Inflammatory macrophage treated with lipopolysaccharide for 1 hour (primary cell): ENCODE results near the gene WBP4.
A peak's percentile ranks its signal among the peaks of the same experiment; 100 is the strongest.

ENCODE experiments used
- DNase-seq, 2 donors: peaks; one replicate each; pipeline ENCODE4 v3.0.0-alpha.2; 2020 to 2022

The WBP4 gene

DNA sequence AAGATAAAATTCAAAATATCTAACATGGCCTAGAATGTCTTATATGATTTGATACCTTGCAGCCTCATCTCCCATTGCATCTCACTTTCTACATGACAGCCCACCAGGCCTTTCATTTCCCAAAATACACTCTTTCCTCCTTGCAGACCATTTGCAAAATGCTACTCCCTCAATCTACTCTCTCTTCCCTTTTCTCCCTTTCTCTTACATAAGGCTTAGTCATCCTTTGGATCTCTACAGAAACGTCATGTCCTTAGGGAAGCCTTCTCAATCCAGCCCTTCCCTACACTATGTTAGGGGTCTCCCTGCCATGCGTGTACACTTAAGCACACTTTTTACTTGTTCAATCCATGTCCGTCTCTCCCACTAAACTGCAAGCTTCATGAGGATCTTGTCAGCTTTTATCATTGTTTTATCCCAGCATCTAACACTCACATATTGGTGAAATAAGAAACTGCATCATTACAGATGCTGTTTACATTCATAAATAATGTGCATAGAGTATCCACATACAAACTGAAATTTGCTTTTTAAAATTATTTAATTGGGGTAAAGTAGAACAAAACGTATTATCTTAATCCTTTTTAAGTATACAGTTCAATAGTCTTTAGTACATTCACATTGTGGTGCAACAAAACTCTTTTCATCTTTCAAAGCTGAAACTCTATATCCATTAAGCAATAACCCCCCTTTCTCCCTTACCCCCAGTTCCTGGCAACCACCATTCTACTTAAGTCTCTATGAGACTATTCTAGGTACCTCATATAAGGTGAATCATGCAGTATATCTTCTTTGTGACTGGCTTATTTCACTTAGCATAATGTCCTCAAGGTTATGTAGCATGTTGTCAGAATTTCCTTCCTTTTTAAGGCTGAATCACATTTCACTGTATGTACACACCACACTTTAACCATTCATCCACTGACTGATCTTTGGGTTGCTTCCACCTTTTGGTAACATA lies 11.5 kb upstream of the WBP4 start:
- peak; percentile 71 to 75 for DNase-seq

DNA sequence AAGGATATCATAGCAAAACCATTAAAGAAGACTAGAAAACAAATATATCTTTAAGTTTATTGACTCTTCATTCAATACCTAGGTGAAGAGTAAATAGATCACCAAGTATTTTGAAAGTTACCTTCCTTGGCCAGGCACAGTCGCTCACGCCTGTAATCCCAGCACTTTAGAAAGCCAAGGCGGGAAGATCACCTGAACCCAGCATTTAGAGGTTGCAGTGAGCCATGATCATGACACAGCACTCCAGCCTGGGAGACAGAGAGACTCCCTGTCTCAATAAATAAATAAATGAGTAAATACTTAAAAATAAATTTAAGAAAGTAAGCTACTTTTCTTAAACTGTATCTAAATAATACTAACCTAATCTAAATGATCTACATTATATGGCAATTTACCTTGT lies 8.9 kb upstream of the WBP4 start:
- no peak for DNase-seq

DNA sequence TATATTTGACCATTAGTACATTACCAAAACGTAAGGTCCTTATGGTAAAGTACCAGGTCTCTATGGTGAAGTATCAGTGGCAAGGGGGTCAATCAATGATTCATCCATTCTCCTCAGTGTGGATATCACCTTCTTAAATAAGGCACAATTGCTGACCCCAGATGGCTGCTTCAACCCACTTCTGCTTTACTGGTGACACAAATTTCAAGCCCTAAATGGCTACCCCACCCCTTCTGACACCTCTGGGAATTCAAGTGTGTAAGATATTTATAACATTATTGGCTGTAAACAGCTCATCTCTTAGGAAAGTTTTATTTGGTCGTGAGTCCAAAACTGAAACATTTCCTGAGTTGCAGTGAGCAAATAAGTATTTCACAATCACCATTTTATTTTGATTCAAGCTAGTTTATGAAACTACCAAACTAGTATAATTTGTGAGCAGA lies 7.9 kb upstream of the WBP4 start:
- DNase-seq, result peak; percentile 74 to 89

DNA sequence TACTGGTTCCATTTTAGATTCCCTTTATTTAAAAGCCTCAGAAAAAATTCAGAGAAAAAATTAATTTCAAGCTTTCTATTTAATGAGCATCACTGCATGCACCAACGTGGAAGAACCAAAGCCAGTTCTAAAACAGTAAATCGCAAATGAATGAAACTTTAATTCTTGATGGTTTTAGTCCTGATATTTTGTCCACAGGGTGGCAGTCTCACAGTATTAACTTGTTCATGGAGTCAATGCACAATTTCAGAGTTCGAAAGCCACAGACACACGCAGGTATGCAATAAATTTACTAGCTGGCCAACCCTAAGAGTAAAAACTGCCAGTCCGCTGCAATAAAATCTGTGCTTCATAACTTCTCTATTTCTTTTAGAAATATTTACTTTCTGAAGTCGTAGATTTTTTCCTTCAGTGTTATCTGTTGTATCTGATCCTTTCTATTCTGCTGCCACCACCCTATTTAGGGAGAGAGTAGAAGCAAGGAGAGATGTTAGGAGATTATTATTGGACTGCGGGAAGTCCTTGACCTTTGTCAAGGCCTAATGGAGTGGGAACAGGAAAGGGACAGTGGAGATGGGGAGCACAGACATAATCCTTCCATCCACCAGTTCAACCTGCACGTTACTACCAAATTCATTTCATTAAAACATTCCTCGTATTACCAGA lies 7.0 kb upstream of the WBP4 start:
- peak in 1 of 2 donors; percentile 65 for DNase-seq

DNA sequence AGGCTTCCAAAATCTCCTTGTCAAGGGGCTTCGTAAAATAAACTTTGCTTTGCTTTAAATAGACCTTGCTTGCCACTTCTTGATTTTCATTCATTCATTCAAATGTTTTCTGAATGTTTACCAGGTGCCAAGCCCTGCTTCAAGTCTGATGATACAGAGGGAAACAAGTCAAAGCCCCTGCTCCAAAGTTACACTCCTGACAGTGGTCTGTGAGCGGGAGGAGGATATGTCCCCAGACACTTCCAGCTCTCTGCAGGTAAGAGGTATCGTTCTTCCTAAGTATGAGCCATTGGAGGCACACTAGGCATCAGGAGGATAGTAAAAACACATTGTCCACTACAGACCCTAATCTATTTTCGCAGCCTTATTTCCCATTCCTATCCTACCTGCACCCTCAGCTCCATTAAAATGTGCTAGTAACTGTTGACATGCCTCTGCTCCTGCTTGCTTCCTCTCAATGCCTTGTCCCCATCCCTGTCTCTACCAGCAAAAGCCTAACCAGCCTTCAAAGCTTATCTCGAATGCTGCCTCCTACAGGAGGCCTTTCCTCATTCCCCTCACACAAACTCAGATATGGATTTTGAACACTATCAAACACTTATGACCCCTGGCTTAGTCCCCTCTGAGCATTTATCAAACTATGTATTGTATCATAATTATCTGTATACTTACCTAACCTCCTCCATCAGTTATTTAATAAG lies 6.2 kb upstream of the WBP4 start:
- DNase-seq, result no peak

DNA sequence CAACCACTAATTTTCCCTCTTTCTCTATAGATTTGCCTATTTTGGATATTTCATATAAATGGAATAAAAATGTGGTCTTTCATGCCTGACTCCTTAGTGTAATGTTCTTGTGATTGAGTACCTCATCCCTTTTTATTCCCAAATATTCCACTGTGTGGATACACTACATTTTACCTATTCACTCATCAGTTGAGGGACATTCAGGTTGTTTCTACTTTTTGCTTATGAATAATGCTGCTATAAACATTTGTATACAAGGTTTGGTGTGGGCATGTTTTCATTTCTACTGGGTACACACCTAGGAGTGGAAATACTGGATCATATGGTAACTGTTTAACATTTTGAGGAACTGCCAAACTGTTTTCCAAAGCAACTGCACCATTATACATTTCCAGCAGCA lies 5.1 kb upstream of the WBP4 start:
- DNase-seq, result no peak

DNA sequence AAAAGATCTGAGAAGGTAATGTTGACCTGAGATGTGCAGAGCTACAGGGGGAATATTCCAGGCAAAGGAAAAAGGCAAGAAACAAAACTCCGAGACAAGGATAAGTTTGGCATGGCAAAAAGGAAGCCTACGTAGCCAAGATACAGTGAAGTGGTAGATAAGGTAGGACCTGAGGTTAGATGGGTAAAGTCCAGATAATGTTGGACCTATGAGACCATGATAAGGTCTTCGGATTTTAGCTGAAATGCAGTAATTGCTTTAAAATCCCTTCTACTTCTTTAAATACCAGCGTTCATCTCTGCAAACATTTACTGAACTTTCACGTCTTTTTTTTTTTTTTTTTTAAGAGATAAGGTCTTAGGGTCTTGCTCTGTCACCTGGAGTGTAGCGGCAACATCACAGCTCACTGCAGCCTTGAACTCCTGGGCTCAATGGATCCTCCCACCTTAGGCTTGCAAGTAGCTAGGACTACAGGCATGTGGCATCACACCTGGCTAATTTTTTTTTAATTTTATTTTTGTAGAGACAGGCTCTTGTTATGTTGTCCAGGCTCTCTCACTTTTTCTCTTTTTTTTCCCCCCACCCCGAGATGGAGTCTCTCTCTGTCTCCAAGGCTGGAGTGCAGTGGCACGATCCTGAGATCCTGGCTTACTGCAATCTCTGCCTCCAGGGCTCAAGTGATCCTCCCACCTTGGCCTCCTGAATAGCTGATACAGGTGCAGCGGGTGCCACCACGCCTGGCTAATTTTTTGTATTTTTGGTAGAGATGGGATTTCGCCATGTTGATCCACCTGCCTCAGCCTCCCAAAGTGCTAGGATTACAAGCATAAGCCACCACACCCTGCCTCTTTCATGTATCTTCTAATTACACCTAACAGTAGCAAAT lies 4.2 kb upstream of the WBP4 start:
- DNase-seq, result no peak

DNA sequence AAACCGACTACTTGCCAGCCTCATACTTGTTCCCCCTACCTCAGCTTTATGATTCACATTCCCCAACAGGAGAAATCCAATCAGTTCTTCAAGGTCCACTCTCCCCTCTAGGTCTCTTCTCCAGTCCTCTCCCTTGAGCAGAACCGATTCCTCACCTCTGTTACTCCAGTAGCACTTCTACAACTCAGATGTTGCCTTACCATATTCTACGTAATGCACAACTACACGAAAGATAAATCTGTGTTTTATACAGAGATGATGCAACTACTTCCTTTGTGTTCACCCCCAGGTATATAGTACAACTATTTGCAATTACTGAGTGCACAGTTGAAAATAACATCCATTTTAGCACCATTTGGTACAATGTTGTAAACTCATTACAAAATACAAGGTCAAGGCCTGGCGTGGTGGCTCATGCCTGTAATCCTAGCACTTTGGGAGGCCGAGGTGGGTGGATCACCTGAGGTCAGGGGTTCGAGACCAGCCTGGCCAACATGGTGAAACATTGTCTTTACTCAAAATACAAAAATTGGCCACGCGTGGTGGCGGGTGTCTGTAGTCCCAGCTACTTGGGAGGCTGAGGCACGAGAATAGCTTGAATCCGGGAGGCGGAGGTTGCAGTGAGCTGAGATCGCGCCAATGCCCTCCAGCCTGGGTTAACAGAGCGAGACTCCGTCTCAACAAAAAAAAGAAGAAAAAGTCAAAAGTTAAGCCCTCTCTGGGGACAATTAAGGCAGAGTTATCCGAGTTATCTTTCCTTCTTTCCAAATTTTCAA lies 2.8 kb upstream of the WBP4 start:
- DNase-seq, result no peak

DNA sequence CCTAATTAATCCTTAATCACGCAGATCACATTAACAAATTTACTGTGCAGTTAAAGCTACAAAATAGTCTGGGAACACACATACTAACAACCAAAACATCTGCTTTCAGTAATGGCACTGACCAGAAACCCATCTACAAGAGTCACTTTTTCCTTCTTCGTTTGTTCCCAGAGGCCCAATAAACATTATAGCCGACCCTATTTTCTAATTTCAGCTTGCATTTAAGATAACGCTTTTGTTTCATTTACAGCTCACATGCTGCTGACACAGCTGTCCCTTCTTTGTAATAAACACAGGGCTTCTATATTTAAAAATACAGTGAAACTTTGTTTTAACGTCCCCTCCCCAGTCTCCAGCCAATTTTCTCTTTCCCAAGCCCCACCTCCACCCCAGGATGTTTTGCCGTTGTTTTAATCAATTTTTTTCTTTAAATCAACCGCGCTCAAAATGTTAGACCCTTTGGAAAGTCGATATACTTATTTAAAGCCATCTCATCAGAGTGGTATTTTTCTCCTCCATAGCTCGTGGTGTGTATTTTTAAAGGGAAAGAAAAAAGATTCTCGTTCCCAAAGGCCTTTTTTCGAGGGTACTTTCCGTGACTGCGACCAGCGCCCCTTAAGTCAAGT lies 1.7 kb upstream of the WBP4 start:
- DNase-seq, result no peak

DNA sequence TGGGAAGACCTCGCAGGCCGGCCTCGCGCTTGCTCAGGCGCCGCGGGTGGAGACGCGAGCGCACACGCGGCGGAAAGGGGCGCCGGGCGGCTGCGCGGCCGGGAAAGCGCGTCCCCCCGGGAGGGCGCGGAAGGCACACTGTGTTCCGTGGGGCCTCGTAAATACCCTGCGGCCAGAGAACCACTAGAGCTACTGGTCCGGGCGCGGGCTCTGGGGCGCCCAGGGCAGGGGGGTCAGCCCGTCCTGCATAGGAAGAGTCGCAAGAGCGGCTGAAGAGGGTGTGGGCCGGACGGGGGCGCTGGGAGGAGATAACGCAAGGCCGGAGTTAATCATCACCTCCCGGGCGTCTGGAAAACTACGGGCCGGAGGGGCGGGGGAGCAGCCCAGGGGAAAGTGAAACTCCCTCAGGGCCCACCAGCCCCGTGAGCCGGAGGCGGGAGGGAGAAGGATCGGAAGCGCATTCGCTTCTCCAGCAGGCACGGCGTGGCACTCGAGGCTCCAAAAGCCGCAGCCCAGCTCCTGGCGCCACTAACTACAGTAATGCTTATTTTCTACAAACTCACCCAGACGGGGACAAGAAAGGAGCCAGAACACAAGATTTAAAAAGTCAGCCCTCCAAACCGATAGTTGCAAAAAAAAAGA lies 1.1 kb upstream of the WBP4 start:
- peak; percentile 94 to 98 for DNase-seq

DNA sequence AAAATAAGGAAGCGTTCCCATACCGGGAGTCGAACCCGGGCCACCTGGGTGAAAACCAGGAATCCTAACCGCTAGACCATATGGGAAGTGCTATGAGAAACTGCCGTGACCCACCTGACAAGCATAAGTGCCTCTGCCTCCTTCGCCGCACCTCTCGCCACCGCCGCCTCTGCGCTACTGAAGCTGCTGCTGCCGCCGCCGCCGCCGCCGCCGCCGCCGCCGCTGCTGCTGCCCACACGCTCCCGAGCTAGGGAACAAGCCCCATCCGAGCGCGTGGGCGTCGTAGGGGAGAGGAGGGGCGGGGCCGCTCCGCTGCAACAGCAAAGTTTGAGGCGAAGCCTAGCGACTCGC lies 610 bp upstream of the WBP4 start:
- peak; percentile 93 to 95 for DNase-seq

DNA sequence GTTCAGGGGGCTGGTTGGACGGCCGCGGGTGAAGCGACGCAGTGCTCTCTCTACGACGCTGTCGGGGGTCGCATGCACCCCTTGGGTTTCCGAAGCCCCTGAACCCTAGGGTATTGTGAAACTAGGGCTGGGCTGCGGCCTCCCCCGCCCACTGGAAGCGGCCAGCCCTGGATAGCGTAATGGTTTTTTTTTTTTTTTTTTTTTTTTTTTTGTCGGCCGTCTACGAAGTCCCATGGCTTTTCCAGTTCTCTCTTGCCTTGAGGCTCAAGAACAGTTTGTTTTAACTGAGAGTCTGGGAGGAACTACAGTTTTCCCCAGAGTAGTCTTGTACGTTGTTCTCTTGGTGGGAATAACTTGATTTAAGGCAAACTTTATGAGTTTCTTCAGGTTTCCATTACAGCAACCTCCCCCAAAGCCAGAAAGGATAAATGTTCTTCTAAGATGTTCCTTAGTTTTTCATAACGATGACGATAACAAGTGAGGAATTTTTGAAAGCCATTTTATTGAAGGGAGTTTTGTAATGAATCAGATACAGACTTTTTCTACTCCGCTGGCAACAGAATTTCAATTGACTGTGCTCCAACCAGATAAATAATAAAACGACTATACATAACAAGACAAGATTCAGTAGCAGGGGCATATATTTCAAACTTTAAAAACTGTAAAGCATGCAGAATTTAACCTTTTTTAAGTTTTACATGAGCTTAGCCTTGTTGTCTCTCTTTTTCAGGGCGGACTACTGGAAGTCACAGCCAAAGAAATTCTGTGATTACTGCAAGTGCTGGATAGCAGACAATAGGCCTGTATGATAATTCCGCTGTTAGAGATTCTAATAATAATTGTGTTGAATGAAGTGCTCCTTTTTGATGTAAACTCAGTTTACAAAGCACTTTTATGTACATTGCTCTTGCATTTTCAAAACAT lies 867 bp downstream of the WBP4 start:
- peak; percentile 85 to 86 for DNase-seq

DNA sequence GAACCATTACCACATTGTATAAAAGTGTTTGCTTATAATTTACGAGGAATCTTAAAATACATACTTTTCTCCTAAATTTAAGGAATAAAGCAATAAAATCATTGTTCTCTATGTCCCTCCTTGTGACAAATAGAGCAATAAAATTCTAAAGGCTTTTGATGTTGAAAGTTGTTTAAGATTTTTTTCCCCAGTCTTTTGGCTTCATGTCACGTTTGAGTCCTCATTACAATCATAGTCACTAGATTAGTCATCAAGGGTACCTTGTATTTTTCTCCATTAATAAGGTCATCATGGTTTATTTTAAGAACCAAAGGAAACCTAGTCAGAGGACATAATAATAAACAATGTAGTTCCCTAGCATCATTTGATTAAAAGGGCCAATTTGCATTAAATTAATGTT lies 3.2 kb downstream of the WBP4 start:
- DNase-seq, result no peak

DNA sequence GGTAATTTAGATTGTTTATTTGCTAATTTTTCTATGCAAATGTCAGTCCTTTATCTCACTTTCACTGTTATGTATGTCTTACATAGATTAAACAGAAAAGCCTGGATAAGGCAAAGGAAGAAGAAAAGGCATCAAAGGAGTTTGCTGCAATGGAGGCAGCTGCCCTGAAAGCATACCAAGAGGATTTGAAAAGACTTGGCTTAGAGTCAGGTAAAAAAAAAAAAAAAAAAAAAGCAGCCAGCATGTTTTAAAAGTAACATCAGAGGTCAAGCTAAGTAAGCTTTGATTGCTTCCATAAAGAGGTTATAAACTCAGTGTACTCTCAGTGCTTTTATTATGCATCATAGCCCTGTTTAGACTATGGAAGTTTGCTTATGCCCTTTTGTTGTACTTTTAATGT lies 3.8 kb downstream of the WBP4 start:
- no peak for DNase-seq

DNA sequence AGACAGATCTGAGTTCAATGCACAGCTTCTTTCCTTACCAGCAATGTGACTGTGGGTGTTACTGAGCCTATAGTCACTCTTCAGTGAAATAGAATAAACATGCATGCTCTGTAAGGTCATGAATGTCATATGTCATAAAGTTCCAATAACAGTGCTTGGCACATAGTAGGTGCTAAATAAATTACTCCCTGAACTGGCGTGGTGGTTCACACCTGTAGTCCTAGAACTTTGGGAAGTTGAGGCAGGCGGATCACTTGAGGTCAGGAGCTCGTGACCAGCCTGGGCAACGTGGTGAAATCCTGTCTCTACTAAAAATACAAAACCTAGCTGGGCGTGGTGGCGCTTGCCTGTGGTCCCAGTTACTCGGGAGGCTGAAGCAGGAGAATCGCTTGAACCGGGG lies 13.2 kb downstream of the WBP4 start:
- DNase-seq, result no peak

DNA sequence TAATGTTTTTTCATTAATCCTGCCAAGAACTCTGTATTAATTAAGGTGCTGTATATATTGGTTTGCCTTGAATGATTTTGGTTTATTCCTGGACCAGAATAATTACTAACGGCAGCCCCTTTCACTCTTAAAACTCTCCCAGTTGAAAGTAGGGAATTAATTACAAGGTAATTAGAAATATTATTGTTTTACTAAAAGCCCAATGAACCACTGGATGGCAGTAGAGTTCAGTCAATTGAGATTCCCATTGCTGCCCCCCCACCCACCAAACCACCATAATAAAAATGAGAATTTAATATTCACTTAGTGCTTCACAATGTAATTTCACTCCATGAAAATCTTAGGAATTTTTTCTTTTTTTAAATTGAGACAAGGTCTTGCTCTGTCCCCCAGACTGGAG lies 13.7 kb downstream of the WBP4 start:
- peak in 1 of 2 donors; percentile 56 for DNase-seq

DNA sequence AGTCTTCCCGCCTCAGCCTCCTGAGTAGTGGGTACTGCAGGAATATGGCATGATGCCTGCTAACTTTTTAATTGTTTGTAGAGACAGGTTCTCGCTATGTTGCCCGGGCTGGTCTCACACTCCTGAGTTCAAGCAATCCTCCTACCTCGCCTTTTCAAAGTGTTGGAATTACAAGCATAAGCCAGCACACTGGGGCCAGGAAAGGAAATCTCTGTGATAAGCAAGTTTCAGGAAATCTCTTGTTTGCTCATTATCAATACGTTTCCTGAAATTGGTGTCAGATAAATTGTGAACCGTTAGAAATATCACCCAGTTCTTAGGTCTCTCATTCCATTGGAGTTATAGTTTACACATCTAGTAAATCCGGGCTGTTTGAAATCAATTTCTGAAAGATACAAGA lies 14.2 kb downstream of the WBP4 start:
- DNase-seq, result no peak

DNA sequence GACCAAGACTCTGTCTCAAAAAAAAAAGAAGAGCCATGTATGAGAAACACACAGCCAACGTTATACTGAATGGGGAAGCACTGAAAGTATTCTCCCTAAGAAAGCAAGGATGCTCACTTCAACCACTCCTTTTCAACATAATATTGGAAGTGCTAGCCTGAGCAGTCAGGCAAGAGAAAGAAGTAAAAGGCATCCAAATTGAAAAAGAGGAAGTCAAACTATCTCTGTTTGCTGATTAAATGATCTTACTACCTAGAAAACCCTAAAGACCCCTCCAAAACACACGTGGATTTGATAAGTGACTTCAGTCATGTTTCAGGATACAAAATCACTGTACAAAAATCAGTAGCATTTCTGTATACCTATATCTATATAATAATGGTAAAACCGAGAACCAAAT lies 16.2 kb downstream of the WBP4 start:
- DNase-seq, result no peak

DNA sequence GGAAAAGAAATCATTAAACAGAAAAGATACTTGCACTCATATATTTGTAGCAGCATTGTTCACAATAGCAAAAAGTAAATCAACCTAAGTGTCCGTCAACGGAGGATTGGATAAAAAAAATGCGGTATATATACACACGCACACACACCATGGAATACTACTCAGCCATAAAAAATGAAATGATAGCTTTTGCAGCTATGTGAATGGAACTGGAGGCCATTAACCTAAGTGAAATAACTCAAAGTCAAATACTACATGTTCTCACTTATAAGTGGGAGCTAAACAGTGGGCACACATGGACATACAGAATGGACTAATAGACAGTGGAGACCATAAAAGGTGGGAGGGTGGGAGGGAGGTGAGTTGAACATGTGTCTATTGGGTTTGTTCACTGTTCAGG lies 18.4 kb downstream of the WBP4 start:
- DNase-seq, result no peak
